ENCODE measurements around the gene BMPR1A. TPM values are rescaled to one million over a fixed set of nuclear protein-coding genes. Genes with fewer than 3 reads are reported as not detected.

The BMPR1A gene
- total RNA-seq, 1 experiment from 2014 or later: 94.3 TPM

- BruUV-seq (replicated peaks): no TSS peak
- POLR2A ChIA-PET: no interaction called here
- H3K4me3 ChIP-seq (ENCODE audit: low read depth in 2 of 2, low read length in 2 of 2): peak overlapping the region; percentile 59 to 69
- intact Hi-C loops (cut with micrococcal nuclease; ENCODE audit: unreplicated experiment): loop anchor here (2.0 kb wide), 1 partner anchor 187 kb away; no protein-coding TSS in a partner anchor
- no peak for DNase-seq (ENCODE audit: low read depth, low spot score)
- ATAC-seq: peak; percentile 65
- H3K9me3 ChIP-seq (ENCODE audit: control insufficient read depth, insufficient read depth, low read depth, low read length): no peaks in the 10 kb centered on the region
- CTCF ChIA-PET: no interaction called here
- TF ChIP-seq CTCF (IDR thresholded peaks at IDR 0.05) (no peak), TCF7L2 (IDR thresholded peaks at IDR 0.05; ENCODE audit: low read depth, low read length) (0 out of 2 replicates have a peak, but pooled peaks have one; percentile 67), POLR2AphosphoS5 (IDR thresholded peaks at IDR 0.05; ENCODE audit: low read depth, low read length) (no peak; the same call in 1 of the 2 replicates), REST (IDR thresholded peaks at IDR 0.05; ENCODE audit: insufficient read depth in 1 of 2, low read depth in 2 of 2, low read length in 1 of 2) (no peak), SIN3A (IDR thresholded peaks at IDR 0.05; ENCODE audit: borderline replicate concordance, insufficient read depth, low read depth, low read length) (0 out of 2 replicates have a peak, but pooled peaks have one; percentile 2)
- in situ Hi-C loops (cut with HindIII; ENCODE audit: low pct_unique_long_range_greater_than_20kb, low sequenced_read_pairs): no loop called here
- H3K36me3 ChIP-seq (ENCODE audit: control insufficient read depth, insufficient read depth, low read length): no peaks in the 10 kb centered on the region
- peaks cover 18% of the 10 kb centered on the region; the same call in 1 of the 2 replicates for H3K4me1 ChIP-seq (ENCODE audit: control insufficient read depth, insufficient read depth, low read length)
- no peaks in the 10 kb centered on the region for H3K27me3 ChIP-seq (ENCODE audit: control insufficient read depth, insufficient read depth, low read length)
- H3K27ac ChIP-seq (ENCODE audit: low read length): peak overlapping the region; percentile 99
Observed at GRCh38 chr10:86711513-86712316, 44.7 kb upstream of the BMPR1A start.

DNA sequence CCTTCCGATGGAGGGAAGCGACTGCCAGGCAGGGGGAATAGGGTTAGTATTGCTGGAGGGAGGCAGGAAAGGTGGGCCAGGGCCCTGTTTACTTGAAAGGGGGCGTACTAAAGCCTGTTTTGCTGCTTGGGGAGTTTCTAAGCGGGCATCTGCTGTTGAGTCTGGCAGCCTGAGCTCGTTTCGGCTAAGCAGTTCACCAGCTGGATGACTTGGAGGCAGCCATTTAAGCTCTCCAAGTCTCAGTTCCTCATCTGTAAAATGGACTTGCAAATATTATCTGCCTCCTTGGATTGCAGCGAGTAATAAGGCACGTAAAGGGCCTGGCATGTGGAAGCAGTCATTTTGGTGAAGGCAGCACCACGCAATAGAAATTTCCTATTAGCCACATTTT is 44.1 kb upstream of the BMPR1A start:
- H3K27me3 ChIP-seq (ENCODE audit: control insufficient read depth, insufficient read depth, low read length): no peaks in the 10 kb centered on the region
- ChIA-PET CTCF (no interaction called here), POLR2A (no interaction called here)
- H3K27ac ChIP-seq (ENCODE audit: low read length): peak overlapping the region; percentile 88
- peaks cover 18% of the 10 kb centered on the region; the same call in 1 of the 2 replicates for H3K4me1 ChIP-seq (ENCODE audit: control insufficient read depth, insufficient read depth, low read length)
- no peak for ATAC-seq
- TF ChIP-seq SIN3A (IDR thresholded peaks at IDR 0.05; ENCODE audit: borderline replicate concordance, insufficient read depth, low read depth, low read length) (no peak), POLR2AphosphoS5 (IDR thresholded peaks at IDR 0.05; ENCODE audit: low read depth, low read length) (0 out of 2 replicates have a peak, but pooled peaks have one; percentile 35), CTCF (IDR thresholded peaks at IDR 0.05) (no peak), TCF7L2 (IDR thresholded peaks at IDR 0.05; ENCODE audit: low read depth, low read length) (no peak), REST (IDR thresholded peaks at IDR 0.05; ENCODE audit: insufficient read depth in 1 of 2, low read depth in 2 of 2, low read length in 1 of 2) (no peak)
- no peaks in the 10 kb centered on the region for H3K9me3 ChIP-seq (ENCODE audit: control insufficient read depth, insufficient read depth, low read depth, low read length)
- DNase-seq (ENCODE audit: low read depth, low spot score): no peak
- H3K4me3 ChIP-seq (ENCODE audit: low read depth in 2 of 2, low read length in 2 of 2): peak overlapping the region; percentile 59 to 69
- intact Hi-C loops (cut with micrococcal nuclease; ENCODE audit: unreplicated experiment) (no loop called here), in situ Hi-C loops (cut with HindIII; ENCODE audit: low pct_unique_long_range_greater_than_20kb, low sequenced_read_pairs) (no loop called here)
- BruUV-seq (replicated peaks): TSS peak; percentile 93
- H3K36me3 ChIP-seq (ENCODE audit: control insufficient read depth, insufficient read depth, low read length): no peaks in the 10 kb centered on the region

All from Panc1 (cell line).